Caco-2 (cell line): ENCODE data around the gene RASGRP1. TPM values are rescaled to one million over a fixed set of nuclear protein-coding genes. Genes with fewer than 3 reads are reported as not detected.

Source experiments
- BruUV-seq: library from RNA; stranded (reverse); fragments of 400-500 nt; replicated peaks from 2 replicates; lab custom pipeline; 2021; lab: Mats Ljungman, UMichigan
- CTCF ChIA-PET: fragments of 300-600 bp; sonication (Branson Sonifier 250); formaldehyde crosslinking; loops from one replicate; lab custom pipeline; 2022; ENCODE audit warnings: antibody characterized with exemption; lab: Charles Lee
- POLR2A ChIA-PET: fragments of 300-600 bp; sonication (Branson Sonifier 250); formaldehyde crosslinking; loops from one replicate; lab custom pipeline; 2022; ENCODE audit warnings: antibody characterized with exemption; lab: Charles Lee
- DNase-seq, 2 experiments: peaks; one replicate each; pipeline versions ENCODE4 v3.0.0 to v3.0.0-alpha.2; 2020 to 2022
- H3K27me3 ChIP-seq: replicated peaks from 2 replicates; pipeline ENCODE4 v1.6.0; 2011; ENCODE audit warnings: low read length; ENCODE audit not compliant: control insufficient read depth, insufficient read depth
- H3K36me3 ChIP-seq: 2 replicates; pipeline ENCODE4 v1.5.1; 2011; ENCODE audit warnings: low read length; ENCODE audit not compliant: control insufficient read depth, insufficient read depth
- H3K4me1 ChIP-seq: fragments of 250-450 bp; sonication (Bioruptor Pico); 2 replicates; pipeline ENCODE4 v1.5.1; 2020; ENCODE audit warnings: mild to moderate bottlenecking
- H3K4me3 ChIP-seq: 2 replicates; pipeline ENCODE4 v1.5.1; 2011; ENCODE audit warnings: low read depth, mild to moderate bottlenecking, control low read depth, low read length
- H3K9me3 ChIP-seq: fragments of 250-450 bp; sonication (Bioruptor Pico); 2 replicates; pipeline ENCODE4 v1.5.1; 2020; ENCODE audit warnings: mild to moderate bottlenecking, moderate library complexity
- H3K27ac Mint-ChIP-seq: one replicate; pipeline ENCODE4 v1.8.0; 2022; ENCODE audit warnings: mixed read lengths; ENCODE audit not compliant: unreplicated experiment
- H3K27me3 Mint-ChIP-seq: one replicate; pipeline ENCODE4 v1.8.0; 2022; ENCODE audit warnings: mixed read lengths; ENCODE audit not compliant: insufficient read depth, unreplicated experiment
- H3K36me3 Mint-ChIP-seq: one replicate; pipeline ENCODE4 v1.8.0; 2022; ENCODE audit warnings: mild to moderate bottlenecking, mixed read lengths; ENCODE audit not compliant: insufficient read depth, unreplicated experiment
- H3K4me1 Mint-ChIP-seq: one replicate; pipeline ENCODE4 v1.8.0; 2022; ENCODE audit warnings: low read depth, mixed read lengths; ENCODE audit not compliant: unreplicated experiment
- H3K4me3 Mint-ChIP-seq: one replicate; pipeline ENCODE4 v1.8.0; 2022; ENCODE audit warnings: mild to moderate bottlenecking, moderate library complexity, mixed read lengths; ENCODE audit not compliant: unreplicated experiment
- H3K9me3 Mint-ChIP-seq: one replicate; pipeline ENCODE4 v1.8.0; 2022; ENCODE audit warnings: mixed read lengths; ENCODE audit not compliant: unreplicated experiment
- CTCF ChIP-seq, 2 experiments: fragments of 200-600 bp in 1 of 2; IDR thresholded peaks; 1 replicate in 1 of 2; 2 replicates in 1 of 2; pipeline versions ENCODE4 v1.5.1 to v1.8.0; 2011 to 2022; ENCODE audit warnings: antibody characterized with exemption in 1 of 2, control low read depth in 1 of 2, inconsistent platforms in 1 of 2, low read depth in 1 of 2, low read length in 1 of 2, mild to moderate bottlenecking in 1 of 2, moderate library complexity in 1 of 2; ENCODE audit not compliant: insufficient read depth in 1 of 2, severe bottlenecking in 1 of 2, unreplicated experiment in 1 of 2
- intact Hi-C: fragments of 100-400 bp; cut with micrococcal nuclease; formaldehyde crosslinking; loops from one replicate; pipeline ENCODE4 v1.10.0; 2022; ENCODE audit not compliant: unreplicated experiment
- total RNA-seq: library from RNA; stranded (reverse); gene quantifications from 2 replicates; pipeline ENCODE4 v1.2.3, GENCODE V29; 2022

Gene RASGRP1
- total RNA-seq, 1 experiment from 2014 or later: 7.3 TPM

GRCh38 chr15:38471974-38472373 is 92.6 kb downstream of the RASGRP1 start:
- ChIA-PET CTCF (interaction anchor here (1.1 to 1.8 kb wide), 2 partner anchors 17 to 32 kb away, joined by 4 to 9 read pairs; partner anchors contain the start of gene FAM98B), POLR2A (no interaction called here)
- intact Hi-C loops: no loop called here
- Histone ChIP-seq H3K27me3 (no peaks in the 10 kb centered on the region), H3K9me3 (no peaks in the 10 kb centered on the region), H3K36me3 (no peaks in the 10 kb centered on the region; the same call in 1 of the 2 replicates), H3K4me1 (no peaks in the 10 kb centered on the region), H3K4me3 (no peak overlapping the region)
- no peak overlapping the region for H3K4me3 Mint-ChIP-seq
- BruUV-seq: no TSS peak
- H3K36me3 Mint-ChIP-seq: peaks cover 35% of the 10 kb centered on the region
- no peaks in the 10 kb centered on the region for H3K4me1 Mint-ChIP-seq
- no peak for DNase-seq
- no peaks in the 10 kb centered on the region for H3K9me3 Mint-ChIP-seq
- TF ChIP-seq CTCF (IDR thresholded peaks at IDR 0.05; ENCODE audit: insufficient read depth in 1 of 2, low read depth in 1 of 2, low read length in 1 of 2, severe bottlenecking in 1 of 2, unreplicated experiment in 1 of 2): no peak
- no peak overlapping the region for H3K27ac Mint-ChIP-seq
- H3K27me3 Mint-ChIP-seq: no peaks in the 10 kb centered on the region

GRCh38 chr15:38470816-38471215 is 93.8 kb downstream of the RASGRP1 start:
- no peaks in the 10 kb centered on the region; the same call in 1 of the 2 replicates for H3K36me3 ChIP-seq
- no peaks in the 10 kb centered on the region for H3K4me1 Mint-ChIP-seq
- no peaks in the 10 kb centered on the region for H3K4me1 ChIP-seq
- H3K27me3 ChIP-seq: no peaks in the 10 kb centered on the region
- H3K36me3 Mint-ChIP-seq: peaks cover 24% of the 10 kb centered on the region
- no peaks in the 10 kb centered on the region for H3K9me3 ChIP-seq
- H3K9me3 Mint-ChIP-seq: no peaks in the 10 kb centered on the region
- no peak overlapping the region for H3K4me3 ChIP-seq
- ChIA-PET POLR2A (no interaction called here), CTCF (no interaction called here)
- intact Hi-C loops: no loop called here
- H3K27ac Mint-ChIP-seq: no peak overlapping the region
- H3K27me3 Mint-ChIP-seq: no peaks in the 10 kb centered on the region
- no peak for DNase-seq
- no TSS peak for BruUV-seq
- no peak overlapping the region for H3K4me3 Mint-ChIP-seq
- no peak for TF ChIP-seq CTCF (IDR thresholded peaks at IDR 0.05; ENCODE audit: insufficient read depth in 1 of 2, low read depth in 1 of 2, low read length in 1 of 2, severe bottlenecking in 1 of 2, unreplicated experiment in 1 of 2)

- no peaks in the 10 kb centered on the region for H3K36me3 Mint-ChIP-seq
- ChIA-PET CTCF (no interaction called here), POLR2A (no interaction called here)
- DNase-seq: no peak
- Histone ChIP-seq H3K4me3 (no peak overlapping the region), H3K9me3 (no peaks in the 10 kb centered on the region), H3K27me3 (no peaks in the 10 kb centered on the region), H3K36me3 (no peaks in the 10 kb centered on the region), H3K4me1 (no peaks in the 10 kb centered on the region)
- no TSS peak for BruUV-seq
- H3K9me3 Mint-ChIP-seq: no peaks in the 10 kb centered on the region
- H3K27ac Mint-ChIP-seq: no peak overlapping the region
- TF ChIP-seq CTCF (IDR thresholded peaks at IDR 0.05; ENCODE audit: insufficient read depth in 1 of 2, low read depth in 1 of 2, low read length in 1 of 2, severe bottlenecking in 1 of 2, unreplicated experiment in 1 of 2): no peak
- H3K27me3 Mint-ChIP-seq: no peaks in the 10 kb centered on the region
- intact Hi-C loops: no loop called here
- no peak overlapping the region for H3K4me3 Mint-ChIP-seq
- H3K4me1 Mint-ChIP-seq: no peaks in the 10 kb centered on the region
These were observed 99.9 kb downstream of the RASGRP1 start for GRCh38 chr15:38464675-38465074.
